GM23248 (cell line): ENCODE data around the gene FPGT. TPM values are rescaled to one million over a fixed set of nuclear protein-coding genes. Genes with fewer than 3 reads are reported as not detected.

ENCODE experiments used
- DNase-seq: peaks from one replicate; pipeline ENCODE4 v3.0.0-alpha.2; 2015
- H2AFZ ChIP-seq: fragments of 200-600 bp; sonication (generic); 2 replicates; pipeline ENCODE4 v1.6.1; 2016; ENCODE audit warnings: antibody characterized with exemption
- H3F3A ChIP-seq: fragments of 200-600 bp; sonication (generic); 2 replicates; pipeline ENCODE4 v1.6.1; 2016; ENCODE audit warnings: mild to moderate bottlenecking, antibody characterized with exemption, mixed run types; ENCODE audit not compliant: insufficient read depth
- H3K27ac ChIP-seq: fragments of 200-600 bp; sonication (generic); 2 replicates; pipeline ENCODE4 v1.5.1; 2016; ENCODE audit warnings: mild to moderate bottlenecking
- H3K27me3 ChIP-seq: fragments of 200-600 bp; sonication (generic); replicated peaks from 2 replicates; pipeline ENCODE4 v1.6.1; 2016; ENCODE audit warnings: mild to moderate bottlenecking; ENCODE audit not compliant: insufficient read depth
- H3K36me3 ChIP-seq: fragments of 200-600 bp; sonication (generic); 2 replicates; pipeline ENCODE4 v1.6.1; 2016; ENCODE audit warnings: low read depth, mild to moderate bottlenecking
- H3K4me1 ChIP-seq: fragments of 200-600 bp; sonication (generic); 2 replicates; pipeline ENCODE4 v1.6.1; 2016; ENCODE audit warnings: mild to moderate bottlenecking; ENCODE audit not compliant: insufficient read depth
- H3K4me2 ChIP-seq: fragments of 200-600 bp; sonication (generic); one replicate; pipeline ENCODE4 v1.6.1; 2016; ENCODE audit warnings: mild to moderate bottlenecking; ENCODE audit not compliant: unreplicated experiment
- H3K4me3 ChIP-seq: fragments of 200-600 bp; sonication (generic); 2 replicates; pipeline ENCODE4 v1.5.1; 2016; ENCODE audit warnings: mild to moderate bottlenecking
- H3K79me2 ChIP-seq: fragments of 200-600 bp; sonication (generic); 2 replicates; pipeline ENCODE4 v1.6.1; 2016; ENCODE audit warnings: mild to moderate bottlenecking; ENCODE audit not compliant: insufficient read depth
- H3K9ac ChIP-seq: fragments of 200-600 bp; sonication (generic); 2 replicates; pipeline ENCODE4 v1.6.1; 2016; ENCODE audit warnings: mild to moderate bottlenecking
- H3K9me2 ChIP-seq: fragments of 200-600 bp; sonication (generic); 2 replicates; pipeline ENCODE4 v1.6.1; 2016; ENCODE audit warnings: mixed run types, mild to moderate bottlenecking, moderate library complexity; ENCODE audit not compliant: insufficient read depth
- H3K9me3 ChIP-seq: fragments of 200-600 bp; sonication (generic); one replicate; pipeline ENCODE4 v1.6.1; 2017; ENCODE audit warnings: low read depth
- H4K20me1 ChIP-seq: fragments of 200-600 bp; sonication (generic); 2 replicates; pipeline ENCODE4 v1.6.0; 2016; ENCODE audit not compliant: insufficient read depth
- EZH2 ChIP-seq: fragments of 200-600 bp; sonication (generic); IDR thresholded peaks from 2 replicates; pipeline ENCODE4 v1.6.1; 2018; ENCODE audit warnings: antibody characterized with exemption, mild to moderate bottlenecking; ENCODE audit not compliant: insufficient read depth, poor library complexity, severe bottlenecking
- EZH2phosphoT487 ChIP-seq: fragments of 200-600 bp; sonication (generic); IDR thresholded peaks from 2 replicates; pipeline ENCODE4 v1.6.1; 2018; ENCODE audit warnings: antibody characterized with exemption, moderate library complexity, mild to moderate bottlenecking, low read depth; ENCODE audit not compliant: insufficient read depth
- WGBS, 2 experiments: methylation state at CpG; one replicate each; pipeline ENCODE4 v1.1.6; 2015 to 2017; ENCODE audit warnings: low lambda C conversion rate in 2 of 2, low coverage in 1 of 2; ENCODE audit errors: missing lambda C conversion rate in 2 of 2; 5-methylcytosine and 5-hydroxymethylcytosine counted together
- in situ Hi-C: fragments of 300-500 bp; cut with MboI; formaldehyde crosslinking; loops from 2 replicates; pipeline ENCODE4 v1.15.0; 2020
- polyA plus RNA-seq: library from polyadenylated mRNA; unstranded; fragments of >200 nt; fragmentation: Nextera tagmentation; extraction: Ambion mirVana; gene quantifications from 2 replicates; pipeline ENCODE4 v1.2.1, GENCODE V29; 2016
- total RNA-seq: library from RNA; depleted of rRNA; stranded (reverse); fragments of >200 nt; shearing (Covaris generic); gene quantifications from 2 replicates; pipeline ENCODE4 v1.2.3, GENCODE V29; 2014

Gene FPGT
- total and polyA plus RNA-seq, 2 experiments from 2014 or later = 10.3 to 11.6 TPM

DNA sequence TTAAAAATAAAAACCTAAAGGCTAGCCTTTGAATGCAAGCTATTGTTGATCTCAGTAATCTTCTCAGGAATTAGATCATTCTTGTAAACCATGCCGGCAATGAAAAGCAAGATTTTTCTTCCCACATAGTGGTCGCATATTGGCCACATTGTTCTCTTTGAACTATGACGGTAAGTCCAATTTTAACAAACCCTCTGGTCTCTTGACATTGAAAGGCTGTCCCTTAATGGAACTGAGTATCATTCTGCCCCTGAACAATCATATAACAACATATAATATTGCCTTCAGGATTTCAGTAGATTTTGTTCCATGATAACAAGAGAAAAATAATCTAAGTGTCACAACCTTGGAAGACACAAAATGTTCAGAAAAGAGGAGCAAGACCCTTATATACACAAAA, 38.4 kb downstream of the FPGT start:
- Histone ChIP-seq H3K9ac (no peak overlapping the region), H3K79me2 (no peaks in the 10 kb centered on the region), H2AFZ (no peak overlapping the region), H3K4me1 (no peaks in the 10 kb centered on the region), H4K20me1 (no peaks in the 10 kb centered on the region), H3F3A (no peaks in the 10 kb centered on the region), H3K4me2 (no peak overlapping the region), H3K4me3 (no peak overlapping the region), H3K9me2 (no peaks in the 10 kb centered on the region), H3K27ac (no peak overlapping the region), H3K36me3 (no peaks in the 10 kb centered on the region), H3K27me3 (no peaks in the 10 kb centered on the region), H3K9me3 (no peaks in the 10 kb centered on the region)
- in situ Hi-C loops = no loop called here
- DNase-seq = no peak
- 81 to 87% methylated on average over 3 of the region's 3 CpGs for WGBS, 2 experiments
- TF ChIP-seq EZH2 = no peak

DNA sequence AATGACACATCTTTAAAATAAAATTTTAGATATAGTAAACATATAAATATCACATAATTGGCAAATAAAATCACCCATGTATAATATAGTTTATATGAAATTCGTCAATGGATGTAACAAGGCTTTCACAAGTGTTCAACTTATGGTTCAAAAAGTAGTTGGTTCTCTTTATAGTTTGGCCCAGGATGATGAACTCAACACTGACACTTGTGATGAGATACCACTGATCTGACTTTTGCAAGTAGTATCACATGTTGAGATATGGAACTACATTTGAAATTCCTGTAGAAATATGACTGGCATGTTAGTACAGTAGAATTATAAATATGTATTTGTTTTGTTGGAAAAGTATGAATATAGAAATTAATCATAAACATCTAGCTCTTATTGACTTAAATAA, 39.0 kb downstream of the FPGT start:
- Histone ChIP-seq H3K4me3 (no peak overlapping the region), H3K4me2 (no peak overlapping the region), H3K9me3 (no peaks in the 10 kb centered on the region), H3K4me1 (no peaks in the 10 kb centered on the region), H4K20me1 (no peaks in the 10 kb centered on the region), H3K79me2 (no peaks in the 10 kb centered on the region), H3F3A (no peaks in the 10 kb centered on the region), H2AFZ (no peak overlapping the region), H3K27me3 (no peaks in the 10 kb centered on the region), H3K9me2 (no peaks in the 10 kb centered on the region), H3K27ac (no peak overlapping the region), H3K9ac (no peak overlapping the region), H3K36me3 (no peaks in the 10 kb centered on the region)
- TF ChIP-seq EZH2phosphoT487 = no peak
- no peak for TF ChIP-seq EZH2
- in situ Hi-C loops = no loop called here
- no peak for DNase-seq
- 7 to 18% methylated on average over 1 of the region's 1 CpG for WGBS, 2 experiments

DNA sequence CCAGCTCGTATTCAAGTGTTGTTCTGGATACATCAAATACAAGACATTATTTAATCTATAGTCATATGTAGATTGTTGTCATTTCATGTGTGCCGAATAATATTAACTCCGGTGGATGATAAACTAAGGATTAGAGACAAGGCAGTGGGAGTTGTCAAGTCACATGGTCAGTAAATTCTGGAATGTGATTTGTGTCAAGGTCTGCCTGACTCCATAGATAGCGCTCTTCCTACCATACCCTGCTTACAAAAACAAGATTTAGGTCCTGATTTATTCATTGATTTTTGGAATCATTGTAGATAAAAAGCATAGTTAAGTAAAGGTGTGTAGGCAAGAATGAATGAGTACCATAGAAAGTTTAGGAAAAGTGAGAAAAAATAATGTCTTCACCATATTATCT, 39.7 kb downstream of the FPGT start:
- H3K9me3 ChIP-seq = no peaks in the 10 kb centered on the region
- H4K20me1 ChIP-seq = no peaks in the 10 kb centered on the region
- H2AFZ ChIP-seq = no peak overlapping the region
- TF ChIP-seq EZH2 (no peak), EZH2phosphoT487 (no peak)
- DNase-seq = no peak
- WGBS, 2 experiments = 60 to 69% methylated on average over 4 of the region's 4 CpGs
- in situ Hi-C loops = no loop called here
- no peak overlapping the region for H3K27ac ChIP-seq
- no peak overlapping the region for H3K4me3 ChIP-seq
- H3K4me1 ChIP-seq = no peaks in the 10 kb centered on the region
- no peak overlapping the region for H3K9ac ChIP-seq
- no peak overlapping the region for H3K4me2 ChIP-seq
- no peaks in the 10 kb centered on the region for H3K36me3 ChIP-seq
- H3K9me2 ChIP-seq = no peaks in the 10 kb centered on the region
- H3K79me2 ChIP-seq = no peaks in the 10 kb centered on the region
- no peaks in the 10 kb centered on the region for H3K27me3 ChIP-seq
- H3F3A ChIP-seq = no peaks in the 10 kb centered on the region

DNA sequence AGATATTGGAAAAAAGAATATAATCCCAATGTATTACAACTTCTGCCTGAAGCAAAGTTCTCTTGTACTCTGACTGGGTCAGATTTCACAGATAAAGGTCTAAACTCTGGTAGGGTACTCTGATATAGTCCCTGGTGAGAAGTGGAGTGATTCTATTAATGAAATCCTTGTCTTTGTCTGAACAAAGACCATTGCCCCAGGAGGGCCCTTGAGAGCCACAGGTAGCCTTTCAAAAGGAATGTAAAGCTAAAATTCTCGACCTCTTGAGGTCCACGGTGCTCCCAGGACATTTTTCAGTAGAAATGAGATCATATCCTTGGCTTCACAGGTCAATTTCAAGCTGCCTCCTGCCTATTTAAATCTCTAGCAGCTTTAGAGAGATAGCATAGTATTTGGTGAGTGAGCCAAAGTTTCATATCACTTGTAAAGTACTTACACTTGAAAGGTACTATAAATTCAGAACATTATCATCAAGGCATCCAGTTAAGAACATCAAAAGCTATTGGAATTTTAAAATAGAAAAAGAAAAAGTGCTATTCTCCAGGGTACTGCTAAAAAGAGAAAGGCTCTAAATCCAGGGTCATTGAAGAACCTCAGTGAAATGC, 47.2 kb downstream of the FPGT start:
- TF ChIP-seq EZH2phosphoT487 (no peak), EZH2 (no peak)
- Histone ChIP-seq H2AFZ (no peak overlapping the region), H3F3A (no peaks in the 10 kb centered on the region), H3K9me2 (no peaks in the 10 kb centered on the region), H3K9me3 (peaks cover 2% of the 10 kb centered on the region), H3K79me2 (no peaks in the 10 kb centered on the region), H3K9ac (no peak overlapping the region), H3K27me3 (no peaks in the 10 kb centered on the region), H3K36me3 (no peaks in the 10 kb centered on the region), H3K4me1 (no peaks in the 10 kb centered on the region), H3K4me2 (no peak overlapping the region), H4K20me1 (no peaks in the 10 kb centered on the region), H3K4me3 (no peak overlapping the region), H3K27ac (no peak overlapping the region)
- in situ Hi-C loops = no loop called here
- no peak for DNase-seq
- WGBS, 2 experiments = 2 to 3% methylated on average over 2 of the region's 2 CpGs

DNA sequence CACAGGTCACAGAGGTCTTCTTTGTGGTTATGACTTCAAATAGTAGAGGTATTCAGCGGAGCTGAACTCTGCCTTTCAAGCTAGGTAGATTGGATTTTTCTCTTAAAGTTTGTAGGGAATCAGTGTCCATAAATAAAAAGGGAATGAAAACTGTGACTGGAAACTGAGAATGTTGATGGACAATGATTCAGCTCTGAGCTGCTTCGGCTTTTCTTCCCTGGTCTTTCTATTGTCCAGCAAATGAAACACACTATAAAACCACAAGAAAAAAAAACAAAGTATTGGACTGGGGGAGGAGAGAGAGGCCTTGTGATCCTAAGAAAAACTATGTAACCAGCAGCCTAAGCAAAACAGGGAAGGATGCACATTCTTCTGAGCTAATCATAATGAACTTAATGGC, 48.3 kb downstream of the FPGT start:
- H3K27me3 ChIP-seq = no peaks in the 10 kb centered on the region
- H3F3A ChIP-seq = no peaks in the 10 kb centered on the region
- no peak for DNase-seq
- no peak overlapping the region for H3K4me3 ChIP-seq
- TF ChIP-seq EZH2phosphoT487 (no peak), EZH2 (no peak)
- no peak overlapping the region for H2AFZ ChIP-seq
- H3K9ac ChIP-seq = no peak overlapping the region
- H3K9me2 ChIP-seq = no peaks in the 10 kb centered on the region
- H3K4me1 ChIP-seq = no peaks in the 10 kb centered on the region
- H3K9me3 ChIP-seq = peaks cover 2% of the 10 kb centered on the region
- 33 to 38% methylated on average over 2 of the region's 2 CpGs for WGBS, 2 experiments
- H3K27ac ChIP-seq = no peak overlapping the region
- in situ Hi-C loops = no loop called here
- H3K4me2 ChIP-seq = no peak overlapping the region
- H3K36me3 ChIP-seq = no peaks in the 10 kb centered on the region
- H3K79me2 ChIP-seq = no peaks in the 10 kb centered on the region
- H4K20me1 ChIP-seq = no peaks in the 10 kb centered on the region
